GM12892 (cell line): ENCODE measurements around the gene SNX7.

Source experiments
- POLR2A ChIP-seq: IDR thresholded peaks from 2 replicates; pipeline ENCODE4 v1.6.1; 2011; ENCODE audit warnings: low read depth, low read length, control low read depth
- POLR2AphosphoS5 ChIP-seq: IDR thresholded peaks from 2 replicates; pipeline ENCODE4 v1.6.1; 2011; ENCODE audit warnings: low read depth, low read length, control low read depth

- no peak for TF ChIP-seq POLR2AphosphoS5
- TF ChIP-seq POLR2A: no peak
These were observed 71.7 kb downstream of the SNX7 start for GRCh38 chr1:98732985-98733781.
